ENCODE measurements around the gene PYY.

The PYY gene

GRCh38 chr17:43912635-43913304, 41.0 kb downstream of the PYY start:
- DNase-seq: no peak

GRCh38 chr17:43911904-43912303, 41.8 kb downstream of the PYY start:
- no peak for DNase-seq

GRCh38 chr17:43909537-43910231, 44.1 kb downstream of the PYY start:
- DNase-seq: no peak

GRCh38 chr17:43907998-43908721, 45.6 kb downstream of the PYY start:
- peak; percentile 36 for DNase-seq

- peak; percentile 22 for DNase-seq
Observed at GRCh38 chr17:43907425-43907981, 46.2 kb downstream of the PYY start, which contains the start of gene MPP2. Gene MPP2 (minus strand): TSS chr17:43907536. CDS start chr17:43904460, 3,076 bp downstream.

- no peak for DNase-seq
Observed at GRCh38 chr17:43906951-43907424, 46.8 kb downstream of the PYY start.

- DNase-seq: no peak
Observed at GRCh38 chr17:43905985-43906852, 47.5 kb downstream of the PYY start.

- no peak for DNase-seq
Observed at GRCh38 chr17:43905400-43905984, 48.2 kb downstream of the PYY start.

All from activated T-cell treated with anti-CD3 and anti-CD28 coated beads for 4 hours (primary cell).